ENCODE data around the gene MYL9.
"Not testable (repeated sequence)": the region's sequence is repeated elsewhere in the genome, so short reads cannot be mapped to it uniquely, and the experiment has no call there.

Gene MYL9

DNA sequence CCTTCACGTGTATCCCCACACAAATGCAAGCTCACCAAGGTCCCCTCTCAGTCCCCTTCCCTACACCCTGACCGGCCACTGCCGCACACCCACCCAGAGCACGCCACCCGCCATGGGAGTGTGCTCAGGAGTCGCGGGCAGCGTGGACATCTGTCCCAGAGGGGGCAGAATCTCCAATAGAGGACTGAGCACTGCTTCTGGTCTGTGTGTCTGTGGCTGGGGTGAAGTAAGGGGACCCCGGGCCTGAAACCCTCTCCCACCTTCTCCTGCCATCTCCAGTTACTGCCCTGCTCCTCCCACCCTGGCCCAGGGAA lies 8.3 kb downstream of the MYL9 start:
- no peak for DNase-seq (ENCODE audit: low read depth)

GRCh38 chr20:36549942-36550789 lies 8.8 kb downstream of the MYL9 start:
- no peak for DNase-seq (ENCODE audit: low read depth)

DNA sequence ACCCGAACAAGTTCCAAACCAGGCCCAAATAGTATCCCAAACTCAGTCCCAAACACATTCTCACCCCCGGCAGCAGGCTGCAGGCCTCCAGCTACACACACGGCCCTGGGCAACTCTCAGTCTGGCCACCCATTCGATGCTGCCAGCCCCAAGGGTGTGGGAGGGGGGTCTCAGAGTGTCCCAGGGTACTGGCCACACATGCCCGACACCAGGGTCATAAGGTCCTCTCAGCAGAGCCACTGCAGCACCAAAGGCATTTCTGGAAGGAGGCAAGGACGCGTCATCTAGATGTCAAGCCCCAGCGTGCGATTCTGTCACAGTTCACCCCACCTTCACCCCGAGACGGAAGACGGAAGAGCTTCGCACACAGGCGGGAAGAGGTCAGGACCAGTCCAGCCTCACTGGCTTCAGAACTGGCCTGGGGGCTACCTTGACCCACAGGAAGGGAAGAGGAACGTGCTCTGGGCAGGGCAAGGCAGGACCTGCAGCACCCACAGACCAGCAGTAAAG lies 9.5 kb downstream of the MYL9 start:
- DNase-seq (ENCODE audit: low read depth), result no peak

DNA sequence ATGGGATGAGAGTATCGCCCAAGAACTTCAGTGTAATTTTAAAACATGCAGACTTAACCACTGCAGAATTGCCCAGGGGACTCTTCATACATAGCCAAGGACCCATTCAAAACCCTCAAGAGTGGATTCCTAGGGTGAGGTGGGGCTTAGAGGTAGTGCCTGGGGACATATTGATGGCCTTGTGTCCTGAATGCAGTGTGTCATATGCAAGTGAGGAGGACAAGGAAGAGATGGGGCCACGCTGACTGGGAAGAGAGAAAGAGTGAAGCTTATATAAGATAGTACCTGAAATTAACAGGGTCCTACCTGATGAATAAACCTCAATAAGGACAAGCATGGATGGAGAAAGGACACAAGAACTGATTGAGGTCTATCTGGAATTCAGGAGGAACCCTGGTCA lies 13.9 kb downstream of the MYL9 start:
- no peak for DNase-seq (ENCODE audit: low read depth)

GRCh38 chr20:36562724-36563123 lies 21.4 kb downstream of the MYL9 start:
- DNase-seq (ENCODE audit: low read depth), result no peak

- no peak for DNase-seq (ENCODE audit: low read depth)
Measured at GRCh38 chr20:36563374-36563773, 22.1 kb downstream of the MYL9 start.

GRCh38 chr20:36564078-36564725 lies 22.9 kb downstream of the MYL9 start:
- DNase-seq (ENCODE audit: low read depth), result not testable (repeated sequence)

DNA sequence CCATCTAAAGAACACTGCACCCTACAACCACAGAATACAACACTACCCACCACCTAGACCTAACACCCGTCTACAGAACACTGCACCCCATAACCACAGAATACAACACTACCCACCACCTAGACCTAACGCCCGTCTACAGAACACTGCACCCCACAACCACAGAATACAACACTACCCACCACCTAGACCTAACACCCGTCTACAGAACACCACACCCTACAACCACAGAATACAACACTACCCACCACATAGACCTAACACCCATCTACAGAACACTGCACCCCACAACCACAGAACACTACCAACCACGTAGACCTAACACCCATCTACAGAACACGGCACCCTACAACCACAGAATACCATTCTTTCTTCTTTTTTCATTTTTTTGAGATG lies 23.4 kb downstream of the MYL9 start:
- not testable (repeated sequence) for DNase-seq (ENCODE audit: low read depth)

DNA sequence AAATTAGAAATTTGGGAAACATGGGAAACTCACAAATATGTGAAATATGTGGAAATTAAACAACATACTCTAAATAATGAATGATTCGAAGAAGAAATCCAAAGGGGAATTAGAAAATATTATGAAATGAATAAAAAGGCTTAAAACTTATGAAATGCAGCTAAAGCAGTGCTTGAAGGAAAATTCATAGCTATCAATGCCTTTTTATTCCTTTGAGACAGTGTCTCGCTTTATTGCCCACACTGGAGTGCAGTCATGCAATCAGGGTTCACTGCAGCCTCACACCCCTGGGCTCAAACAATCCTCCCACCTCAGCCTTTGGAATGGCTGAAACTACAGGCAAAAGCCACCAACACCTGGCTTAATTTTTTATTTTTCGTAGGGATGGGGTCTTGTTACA lies 24.2 kb downstream of the MYL9 start:
- no peak for DNase-seq (ENCODE audit: low read depth)

DNA sequence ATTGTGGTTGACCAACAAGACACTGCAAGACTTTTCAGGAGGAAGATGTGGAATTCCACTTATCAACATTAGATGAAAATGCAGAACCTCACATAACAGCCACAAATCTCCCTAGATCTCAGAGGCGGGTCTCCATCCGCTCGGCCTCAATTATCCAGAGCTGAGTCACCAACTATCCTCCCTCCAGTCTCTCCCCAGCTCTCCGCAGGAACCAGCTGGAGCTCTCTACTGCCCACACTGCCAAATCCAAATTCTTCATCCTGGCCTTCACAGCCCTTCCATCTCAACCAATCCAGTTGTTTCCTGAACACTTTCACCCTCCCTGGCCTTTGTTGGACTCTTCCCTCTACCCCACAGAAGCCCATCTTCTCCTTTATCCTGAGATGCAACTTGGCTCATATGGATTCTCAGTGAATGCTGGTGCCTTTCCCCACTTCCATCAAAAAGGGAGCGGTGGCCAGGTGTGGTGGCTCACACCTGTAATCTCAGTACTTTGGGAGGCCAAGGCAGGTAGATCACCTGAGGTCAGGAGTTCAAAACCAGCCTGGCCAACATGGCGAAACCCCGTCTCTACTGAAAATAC lies 28.6 kb downstream of the MYL9 start:
- no peak for DNase-seq (ENCODE audit: low read depth)

DNA sequence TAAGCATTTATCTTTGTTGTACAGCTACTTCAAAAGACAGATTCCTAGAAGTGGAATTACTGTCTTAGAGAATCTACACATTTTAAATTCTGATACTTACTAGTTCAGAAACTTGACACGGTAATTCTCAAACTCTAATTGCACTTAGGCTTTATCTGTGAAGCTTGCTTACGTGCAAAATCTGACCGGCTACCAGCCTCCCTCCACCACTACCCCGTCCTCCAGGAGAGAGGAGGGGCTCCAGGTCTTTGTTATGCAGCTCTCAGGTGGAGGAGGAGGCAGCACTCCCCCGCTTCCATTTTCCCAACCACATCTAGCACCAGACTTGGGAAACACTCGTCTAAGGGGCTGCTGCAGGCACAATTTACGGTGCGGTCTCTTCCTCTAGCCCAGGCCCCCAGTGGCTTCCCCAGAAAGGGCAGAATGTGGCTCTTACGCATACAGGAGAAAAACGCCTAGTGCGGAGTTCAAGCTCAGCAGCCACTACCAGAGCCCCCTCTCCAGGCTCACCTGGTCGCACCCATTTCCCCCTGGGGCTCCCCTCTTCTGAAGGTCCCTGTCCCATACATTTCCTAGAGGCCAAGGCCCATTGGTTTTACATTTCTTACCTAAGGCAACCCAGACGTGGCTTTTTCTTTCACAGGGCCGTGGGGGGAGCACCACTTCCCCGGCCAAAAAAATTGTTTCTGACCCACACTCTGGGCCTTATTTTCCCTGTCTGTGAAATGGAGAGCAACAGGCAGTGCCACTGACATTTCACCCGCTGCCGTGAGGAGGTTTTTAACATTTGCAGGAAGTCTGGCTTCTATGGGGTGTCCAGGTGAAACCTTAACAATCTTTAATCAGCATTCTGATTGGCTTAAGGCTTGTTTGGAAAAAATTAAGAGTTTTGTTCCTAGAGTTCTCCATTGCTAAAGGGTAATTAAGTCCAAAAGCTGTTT lies 30.5 kb downstream of the MYL9 start:
- DNase-seq (ENCODE audit: low read depth), result no peak

- no peak for DNase-seq (ENCODE audit: low read depth)
Measured at GRCh38 chr20:36572701-36573102, 31.4 kb downstream of the MYL9 start.

- DNase-seq (ENCODE audit: low read depth), result peak; percentile 69
Measured at GRCh38 chr20:36573103-36573797, 31.9 kb downstream of the MYL9 start, which contains the start of gene TGIF2. Gene TGIF2 (plus strand): TSS chr20:36573597. CDS start chr20:36578775, 5,178 bp downstream.

- DNase-seq (ENCODE audit: low read depth), result no peak
Measured at GRCh38 chr20:36573798-36574365, 32.6 kb downstream of the MYL9 start.

DNA sequence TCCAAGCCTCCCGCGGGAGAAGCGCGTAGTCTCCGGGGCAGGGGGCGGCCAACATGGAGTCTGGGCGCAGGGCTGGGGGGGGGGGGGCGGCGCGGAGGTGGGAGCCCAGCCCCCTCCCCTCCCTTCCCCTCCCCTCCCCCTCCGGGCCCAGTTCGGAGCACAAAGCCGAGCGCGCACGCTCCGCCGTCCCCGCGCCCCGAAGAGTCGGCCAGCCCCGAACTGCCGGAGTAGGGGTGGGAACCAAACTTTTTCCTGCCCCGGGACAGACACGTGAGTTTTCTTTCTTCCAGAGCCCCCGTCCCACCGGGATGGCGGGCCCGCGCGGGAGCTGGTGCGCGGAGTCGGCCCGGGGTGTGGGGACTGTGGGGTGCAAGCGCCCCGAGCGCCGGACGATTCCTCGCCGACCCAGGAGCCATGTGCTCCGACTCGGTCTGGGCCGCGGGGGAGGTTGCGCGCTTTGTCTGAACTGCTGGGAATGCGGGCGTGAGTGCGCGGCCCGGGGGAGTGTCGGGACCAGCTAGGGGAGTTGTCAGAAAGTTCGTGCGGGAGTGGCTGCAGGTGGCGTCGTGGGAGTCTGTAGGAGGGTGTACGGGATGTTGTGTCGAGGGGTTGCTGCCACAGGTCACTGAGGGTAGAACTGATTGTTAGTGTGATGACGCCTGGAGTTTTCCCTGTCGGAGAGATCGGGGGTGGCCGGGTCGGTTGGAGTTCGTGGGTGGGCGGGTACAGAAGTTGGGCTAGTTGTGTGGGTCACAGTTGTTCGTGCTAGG lies 33.2 kb downstream of the MYL9 start:
- peak; percentile 23 for DNase-seq (ENCODE audit: low read depth)

- DNase-seq (ENCODE audit: low read depth), result no peak
Measured at GRCh38 chr20:36576081-36576445, 34.7 kb downstream of the MYL9 start.

GRCh38 chr20:36578356-36579041 lies 37.2 kb downstream of the MYL9 start:
- no peak for DNase-seq (ENCODE audit: low read depth)

DNA sequence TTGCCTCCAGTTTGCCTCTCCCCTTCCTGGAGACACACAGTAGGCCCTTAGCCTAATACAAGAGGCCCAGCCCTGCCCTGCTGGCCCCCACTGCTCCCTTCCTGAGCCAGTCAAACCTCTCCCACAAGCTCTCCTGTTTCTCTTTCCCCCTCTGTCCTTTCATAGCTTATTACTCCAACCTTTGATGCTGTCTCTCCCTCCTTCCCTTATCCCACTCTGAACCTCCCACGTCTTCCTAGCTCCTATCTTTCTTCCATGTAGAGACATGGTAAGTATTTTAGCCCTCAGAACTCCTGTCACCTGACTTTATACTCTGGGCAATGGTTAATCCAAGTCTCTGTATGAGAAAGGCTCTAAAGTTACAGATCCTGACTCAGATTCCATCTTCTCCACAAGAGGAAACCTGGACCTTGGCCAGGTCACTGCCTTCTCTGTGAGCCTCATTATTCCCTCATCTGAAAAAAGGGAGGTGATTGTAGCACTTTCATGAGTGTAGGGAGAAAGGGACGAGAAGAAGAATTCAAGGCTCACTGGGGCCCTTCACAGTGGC lies 38.8 kb downstream of the MYL9 start:
- peak; percentile 12 for DNase-seq (ENCODE audit: low read depth)

- no peak for DNase-seq (ENCODE audit: low read depth)
Measured at GRCh38 chr20:36582322-36582721, 41.0 kb downstream of the MYL9 start.
